CD4-positive, alpha-beta T cell treated with Interleukin-15 for 1 hour (primary cell): Measurements from ENCODE around the gene LEFTY2.
"Not testable (repeated sequence)": the region's sequence is repeated elsewhere in the genome, so short reads cannot be mapped to it uniquely, and the experiment has no call there.

Experiments
- DNase-seq: peaks from one replicate; pipeline ENCODE4 v3.0.0-alpha.2; 2020

Gene LEFTY2

DNA sequence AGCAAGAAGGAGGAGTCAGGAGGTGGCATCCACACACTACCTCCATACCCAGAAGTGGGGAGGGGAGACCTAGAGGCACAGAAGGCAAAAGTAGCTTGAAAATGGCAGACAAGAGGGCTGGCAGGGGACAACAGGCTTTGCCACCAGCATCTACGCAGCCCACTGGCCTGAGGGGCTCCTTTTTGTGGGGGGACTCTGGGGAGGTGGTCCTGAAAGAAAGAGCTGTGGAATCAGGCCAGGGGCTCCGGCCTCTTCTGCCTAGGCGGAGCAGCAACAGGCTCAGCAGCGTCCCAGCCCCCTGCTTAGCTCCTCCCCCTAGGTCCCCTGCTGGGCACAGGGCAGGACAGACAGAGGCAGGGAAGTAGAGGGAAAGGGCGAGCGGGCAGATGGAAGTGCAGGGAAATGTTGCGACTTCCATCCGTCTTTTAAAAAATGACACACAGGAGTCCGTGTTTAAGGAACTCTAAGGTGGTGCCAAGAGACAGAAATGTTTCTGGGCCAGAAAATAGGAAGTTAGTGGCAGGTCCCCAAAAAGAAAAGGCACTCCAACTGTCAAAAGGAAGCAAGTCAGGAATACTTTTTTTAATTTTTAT, 10.0 kb upstream of the LEFTY2 start:
- DNase-seq, result no peak

DNA sequence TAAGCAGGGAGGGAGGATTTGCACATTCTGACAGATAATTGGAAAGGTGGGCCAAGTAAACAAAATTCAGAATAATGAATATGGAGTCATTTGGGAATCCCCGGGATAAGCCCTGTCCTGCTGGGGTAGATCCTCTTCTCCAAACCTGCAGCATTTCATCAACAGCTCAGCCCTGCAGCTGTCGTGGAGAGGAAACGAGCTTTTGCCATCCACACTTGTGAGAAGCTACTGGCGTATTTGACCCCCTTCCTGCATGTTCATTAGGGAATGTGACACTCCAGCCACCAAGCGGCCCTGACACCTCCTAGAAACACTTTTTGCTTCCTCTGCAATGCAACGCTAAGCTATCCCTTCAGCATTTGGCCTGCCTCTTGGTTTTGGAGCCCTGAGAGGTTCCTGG, 8.0 kb upstream of the LEFTY2 start:
- DNase-seq, result no peak

DNA sequence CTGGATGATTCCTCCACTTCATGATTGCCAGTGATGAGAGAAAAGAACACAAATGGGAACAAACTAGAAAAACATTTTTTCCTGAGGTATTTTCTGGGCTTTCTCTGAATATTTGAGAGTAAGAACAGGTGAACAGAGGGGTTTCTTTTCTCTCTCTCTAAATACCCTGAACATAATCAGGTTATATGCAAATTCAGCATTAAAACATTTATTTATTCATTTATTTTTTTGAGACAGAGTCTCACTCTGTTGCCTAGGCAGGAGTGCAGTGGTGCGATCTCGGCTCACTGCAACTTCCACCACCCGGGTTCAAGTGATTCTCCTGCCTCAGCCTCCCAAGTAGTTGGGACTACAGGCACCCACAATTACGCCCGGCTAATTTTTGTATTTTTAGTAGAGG, 5.8 kb upstream of the LEFTY2 start:
- DNase-seq, result no peak

DNA sequence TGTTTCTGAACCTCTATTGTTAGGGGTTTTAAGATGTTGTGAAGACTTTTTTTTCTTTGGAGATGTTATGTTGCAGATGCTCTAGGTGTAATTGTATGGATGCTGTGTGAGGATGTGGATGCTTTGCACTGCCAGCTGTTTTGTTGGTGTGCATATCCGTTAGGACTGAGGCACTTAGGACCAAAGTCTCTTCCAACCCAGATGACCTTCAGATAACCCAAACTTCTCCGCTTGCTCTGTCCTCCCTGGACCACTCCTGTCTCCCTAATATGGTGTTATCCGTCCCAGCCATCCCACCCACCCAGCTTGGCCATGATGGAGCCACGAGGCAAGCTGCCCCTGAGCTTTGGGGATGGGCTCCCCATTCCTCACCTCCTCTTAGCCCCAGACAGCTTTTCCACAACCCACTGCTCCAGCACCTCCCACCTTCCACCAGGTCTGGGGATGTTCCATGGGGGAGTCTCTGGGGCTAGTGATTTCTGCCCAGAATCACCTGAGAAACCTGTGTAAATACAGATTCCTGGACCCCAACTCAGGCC, 5.1 kb upstream of the LEFTY2 start:
- no peak for DNase-seq

DNA sequence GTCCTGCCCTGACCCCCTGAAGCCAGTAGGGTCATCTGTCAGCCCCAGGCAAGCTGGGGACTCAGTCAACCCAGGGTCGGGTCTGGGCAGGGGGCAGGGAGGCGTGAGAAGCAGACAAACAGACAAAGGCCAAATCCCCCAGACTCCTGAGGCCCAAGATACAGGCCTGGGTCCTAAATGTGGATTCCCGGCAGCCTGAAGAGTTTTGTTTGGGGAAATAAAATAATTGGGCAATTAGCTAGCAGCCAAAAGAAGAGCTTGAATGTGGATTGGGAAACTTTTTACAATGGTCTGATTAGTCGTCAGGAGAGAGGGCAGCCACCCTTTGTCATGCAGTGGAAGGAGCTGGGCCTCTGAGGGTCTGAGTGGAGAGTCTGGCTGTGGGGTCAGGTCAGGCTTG, 4.5 kb upstream of the LEFTY2 start:
- DNase-seq, result no peak

DNA sequence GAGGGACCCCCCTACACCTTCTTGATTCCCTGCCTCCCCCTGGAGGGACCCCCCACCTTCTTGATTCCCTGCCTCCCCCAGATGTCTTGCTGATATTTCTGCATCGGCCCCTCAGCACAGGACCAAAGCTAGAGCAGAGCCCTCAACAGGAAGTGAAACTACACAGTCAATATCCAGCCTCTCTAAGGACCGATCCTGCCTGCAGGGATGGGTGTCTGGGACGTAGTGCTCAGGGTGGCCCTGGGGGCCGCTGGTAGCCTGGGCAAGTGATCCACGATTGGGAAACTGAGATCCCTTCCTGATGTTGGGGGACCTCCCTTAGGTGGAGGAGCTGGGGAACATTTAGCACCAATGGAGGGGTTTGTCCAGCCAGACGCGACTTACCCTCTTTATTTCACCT, 3.9 kb upstream of the LEFTY2 start:
- no peak for DNase-seq

DNA sequence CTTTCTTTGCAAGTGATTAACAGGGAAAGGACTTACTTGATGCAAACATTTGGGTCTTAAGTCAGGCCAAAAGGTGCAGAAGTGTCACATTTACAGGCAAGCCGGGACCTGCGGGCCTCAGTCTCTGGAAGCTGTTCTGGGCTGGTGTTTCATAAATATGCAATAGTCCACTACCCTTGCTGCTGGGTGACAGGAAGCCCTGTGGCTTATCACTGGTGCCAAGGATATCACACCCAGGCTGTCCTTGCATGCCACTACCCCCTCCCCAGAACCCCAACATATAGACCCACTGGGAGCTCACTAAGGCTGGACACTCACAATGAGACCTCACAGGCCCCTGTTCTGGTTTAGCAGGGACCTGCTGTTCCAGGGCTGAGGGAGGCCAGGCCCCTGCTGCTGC, 3.4 kb upstream of the LEFTY2 start:
- no peak for DNase-seq

DNA sequence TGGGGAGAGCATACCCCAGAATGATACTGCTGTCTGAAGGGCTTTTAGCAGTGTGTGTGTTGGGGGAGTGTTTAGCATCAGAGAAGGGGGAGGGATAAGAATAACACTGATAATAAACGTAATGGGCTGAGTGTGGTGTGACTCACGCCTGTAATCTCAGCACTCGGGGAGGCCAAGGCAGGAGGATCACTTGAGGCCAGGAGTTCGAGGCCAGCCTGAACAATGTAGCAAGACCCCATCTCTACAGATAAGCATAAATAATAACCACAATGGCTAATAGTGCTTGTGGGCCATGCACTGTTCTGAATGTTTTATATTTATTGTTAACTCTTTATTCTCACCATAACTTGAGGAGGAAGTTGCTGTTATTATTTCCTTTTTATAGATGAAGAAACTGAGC, 2.6 kb upstream of the LEFTY2 start:
- no peak for DNase-seq

DNA sequence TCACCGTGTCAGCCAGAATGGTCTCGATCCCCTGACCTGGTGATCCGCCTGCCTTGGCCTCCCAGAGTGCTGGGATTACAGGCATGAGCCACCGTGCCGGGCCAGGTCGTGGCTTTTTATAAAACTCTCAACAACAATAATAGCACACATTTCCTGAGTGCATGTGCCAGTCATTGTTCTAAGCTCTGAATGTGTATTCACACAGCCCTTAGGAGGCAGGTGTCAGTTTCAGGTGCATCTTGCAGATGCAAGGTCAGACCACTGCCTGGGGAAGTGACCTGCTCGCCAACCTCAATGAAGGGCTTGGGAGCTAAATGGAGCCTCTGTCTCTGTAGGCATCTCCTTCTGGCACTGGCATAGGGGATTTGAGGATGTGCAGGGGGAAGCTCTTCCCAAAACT, 1.6 kb upstream of the LEFTY2 start:
- no peak for DNase-seq

DNA sequence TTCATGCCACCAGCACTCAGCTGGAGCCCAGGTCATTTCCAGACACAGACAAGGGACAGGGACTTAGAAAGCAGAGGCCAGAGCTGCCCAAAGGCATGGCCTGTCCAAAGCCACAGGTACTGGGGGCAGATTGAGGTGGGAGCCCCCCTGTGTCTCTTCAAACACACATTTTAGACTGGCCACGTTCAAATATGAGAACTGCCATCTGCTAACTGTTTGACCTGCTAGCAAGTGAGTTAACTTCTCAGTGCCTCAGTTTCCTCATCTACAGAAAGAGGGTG, 862 bp upstream of the LEFTY2 start:
- DNase-seq, result no peak

DNA sequence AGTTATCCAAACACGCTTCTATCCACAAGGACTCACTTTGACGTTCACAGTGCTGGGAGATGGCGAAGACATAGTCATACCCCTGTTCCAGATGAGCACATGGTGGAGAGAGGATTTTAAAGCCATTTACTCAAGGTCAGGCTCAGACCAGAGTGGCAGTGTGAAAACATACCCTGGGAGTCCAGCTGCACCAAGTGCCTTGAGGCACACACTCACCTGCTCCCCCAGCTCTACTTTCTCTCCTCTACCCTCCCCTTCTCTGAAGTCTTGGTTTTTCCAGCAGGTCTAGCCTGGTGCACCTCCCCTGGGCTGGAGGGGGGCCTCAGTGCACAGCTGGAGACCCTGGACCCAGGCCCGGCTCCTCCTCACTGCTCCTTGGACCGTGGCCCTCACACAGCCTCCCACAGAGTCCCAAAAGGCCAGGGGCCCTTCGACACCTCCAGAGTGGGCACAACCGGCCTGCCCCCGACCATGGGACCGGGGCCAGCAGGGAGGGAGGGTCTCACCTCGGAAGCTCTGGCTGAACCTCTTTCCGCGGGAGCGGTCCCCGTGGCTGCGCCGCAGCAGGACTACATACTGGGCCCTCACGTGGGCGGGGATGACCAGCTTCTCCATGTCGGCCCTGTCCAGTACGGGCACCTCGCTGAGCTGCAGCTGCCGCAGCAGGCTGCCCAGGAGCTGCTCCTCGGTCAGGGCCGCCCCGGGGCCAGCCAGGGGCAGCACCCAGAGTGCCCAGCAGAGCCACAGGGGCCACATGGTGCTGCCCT, 452 bp downstream of the LEFTY2 start:
- no peak for DNase-seq

DNA sequence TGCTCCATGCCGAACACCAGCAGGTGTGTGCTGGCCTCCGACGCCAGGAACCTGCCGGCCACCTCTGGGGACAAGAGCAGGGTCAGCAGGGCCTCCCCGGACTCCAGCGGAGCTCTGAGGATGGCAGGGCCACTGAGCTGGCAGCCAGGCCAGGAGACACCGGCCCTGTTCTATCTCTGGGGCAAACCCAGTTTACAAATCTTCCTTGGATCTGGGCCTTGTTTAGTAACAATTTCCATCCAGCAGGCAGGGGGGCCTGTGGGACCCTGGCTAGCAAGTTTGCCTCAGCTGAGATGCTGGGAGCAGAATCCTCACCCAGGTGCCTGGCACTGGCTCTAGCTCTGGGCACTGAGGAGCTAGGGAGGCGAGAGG, 1.1 kb downstream of the LEFTY2 start:
- DNase-seq, result not testable (repeated sequence)

DNA sequence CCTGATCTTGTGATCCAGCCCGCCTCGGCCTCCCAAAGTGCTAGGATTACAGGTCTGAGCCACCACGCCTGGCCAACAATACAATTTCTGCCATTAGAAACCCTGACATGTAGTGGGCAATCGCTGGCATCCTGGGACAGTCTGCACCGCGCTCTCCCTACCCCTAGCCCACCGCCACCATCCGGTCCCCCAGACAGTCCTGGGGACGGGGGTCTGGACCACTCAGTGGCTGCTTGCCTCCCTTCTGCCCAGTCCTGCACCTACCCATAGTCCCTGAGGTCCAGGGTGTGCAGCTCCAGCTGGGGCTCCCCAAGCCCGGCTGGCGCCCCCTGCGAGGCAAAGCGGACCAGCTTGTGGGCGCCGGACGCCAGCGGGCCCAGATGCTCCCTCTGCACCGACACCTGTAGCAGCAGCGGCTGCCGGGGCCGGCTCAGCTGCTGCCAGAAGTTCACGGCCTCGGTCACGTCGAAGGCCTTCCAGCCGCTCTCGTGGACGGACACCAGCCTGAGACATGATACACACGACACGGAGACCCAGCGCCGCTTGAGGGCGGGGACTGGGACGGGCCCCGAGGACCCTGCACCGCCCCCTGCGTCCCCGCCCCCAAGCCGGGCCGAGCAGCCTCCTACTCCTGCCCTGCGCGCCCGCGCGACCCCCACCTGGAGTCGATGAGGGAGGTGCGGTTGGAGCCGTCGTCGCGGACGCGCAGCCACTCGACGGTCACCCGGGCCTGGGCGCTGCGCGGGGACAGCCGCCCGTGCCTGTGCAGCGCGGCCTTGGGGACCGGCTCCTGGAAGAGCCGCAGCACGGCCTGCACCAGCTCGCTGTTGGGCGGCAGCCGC, 1.7 kb downstream of the LEFTY2 start:
- not testable (repeated sequence) for DNase-seq

DNA sequence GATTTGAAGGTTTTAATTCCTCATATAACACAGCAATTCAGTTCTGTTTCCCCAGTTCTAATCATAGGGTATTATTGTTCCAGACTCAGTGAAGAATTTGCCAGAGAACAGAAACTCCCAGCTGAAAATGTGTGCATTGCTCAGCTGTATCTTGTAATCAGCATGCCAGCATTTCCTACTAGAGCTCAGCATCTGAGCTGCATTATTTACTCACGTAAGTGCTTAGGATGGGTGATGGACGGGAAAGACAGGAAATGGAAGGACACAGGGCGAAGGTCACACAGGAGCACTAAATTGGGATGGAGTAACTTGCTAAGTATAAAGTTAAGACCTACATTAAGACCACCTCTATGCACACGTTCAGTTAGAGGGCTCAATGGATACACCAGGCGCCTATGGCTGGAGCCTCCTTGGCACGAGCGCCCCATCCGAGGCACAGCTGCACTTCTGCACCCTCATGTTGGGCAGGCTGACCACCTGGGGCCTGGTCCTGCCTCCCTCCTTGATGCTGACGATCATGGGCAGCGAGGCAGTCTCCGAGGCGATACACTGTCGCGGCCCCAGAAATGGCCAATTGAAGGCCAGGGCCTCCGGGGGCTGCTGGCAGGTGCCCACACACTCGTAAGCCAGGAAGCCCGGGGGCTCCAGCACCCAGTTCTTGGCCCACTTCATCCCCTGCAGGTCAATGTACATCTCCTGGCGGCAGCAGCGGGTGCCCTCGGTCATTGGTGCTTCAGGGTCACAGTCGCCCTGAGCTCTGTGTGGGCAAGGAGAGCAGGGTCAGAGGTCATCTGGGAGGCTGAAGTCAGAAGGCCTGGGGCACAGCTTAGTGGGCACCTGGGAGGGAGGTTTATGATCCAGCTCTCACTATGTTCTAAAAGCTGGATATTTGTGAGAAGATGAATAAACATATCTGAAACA, 3.7 kb downstream of the LEFTY2 start:
- no peak for DNase-seq

DNA sequence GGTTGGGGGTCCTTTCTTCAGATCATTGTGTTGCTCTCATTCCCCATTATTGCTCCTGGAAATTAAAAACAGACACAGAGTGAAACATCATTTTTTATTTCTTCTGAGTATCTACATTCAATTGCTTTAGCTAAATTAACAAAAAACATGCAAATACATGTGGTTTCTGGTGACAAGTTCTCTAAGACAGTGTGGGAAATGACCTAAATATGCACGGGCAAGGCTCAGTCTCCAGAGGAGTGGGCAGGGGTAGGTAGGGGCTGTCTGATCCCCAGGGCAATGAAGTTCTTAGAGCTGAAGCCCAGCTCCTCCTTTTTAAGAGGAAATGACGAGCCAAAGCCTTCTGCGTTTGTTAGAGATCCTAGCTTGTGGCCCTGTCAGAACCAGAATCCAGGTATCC, 4.5 kb downstream of the LEFTY2 start:
- no peak for DNase-seq

DNA sequence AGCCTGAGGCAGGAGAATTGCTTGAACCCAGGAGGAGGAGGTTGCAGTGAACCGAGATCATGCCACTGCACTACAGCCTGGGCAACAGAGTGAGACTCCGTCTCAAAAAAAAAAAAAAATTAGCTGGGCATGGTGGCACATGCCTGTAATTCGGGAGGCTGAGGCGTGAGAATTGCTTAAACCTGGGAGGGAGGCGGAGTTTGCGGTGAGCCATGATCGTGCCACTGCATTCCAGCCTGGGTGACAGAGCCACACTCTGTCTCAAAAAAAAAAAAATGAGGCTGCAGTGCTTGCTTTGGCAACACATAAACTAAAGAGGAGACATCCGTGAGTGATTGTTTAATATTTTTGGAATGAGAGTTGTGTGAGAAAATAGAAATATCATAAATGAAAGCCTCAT, 4.9 kb downstream of the LEFTY2 start:
- DNase-seq, result not testable (repeated sequence)

DNA sequence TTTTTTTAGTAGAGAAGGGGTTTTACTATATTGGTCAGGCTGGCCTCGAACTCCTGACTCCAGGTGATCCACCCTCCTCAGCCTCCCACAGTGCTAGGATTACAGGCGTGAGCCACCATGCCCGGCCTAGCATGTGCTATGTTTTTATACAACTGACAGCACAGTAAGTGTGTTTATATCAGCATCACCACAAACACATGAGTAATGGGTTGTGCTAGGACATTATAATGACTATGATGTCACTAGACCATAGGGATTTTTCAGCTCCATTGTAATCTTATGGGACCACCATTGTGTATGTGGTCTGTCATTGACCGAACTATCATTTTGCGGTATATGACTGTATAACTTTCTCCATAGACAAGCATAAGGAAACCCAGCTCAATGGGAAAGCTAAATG, 6.3 kb downstream of the LEFTY2 start:
- no peak for DNase-seq

DNA sequence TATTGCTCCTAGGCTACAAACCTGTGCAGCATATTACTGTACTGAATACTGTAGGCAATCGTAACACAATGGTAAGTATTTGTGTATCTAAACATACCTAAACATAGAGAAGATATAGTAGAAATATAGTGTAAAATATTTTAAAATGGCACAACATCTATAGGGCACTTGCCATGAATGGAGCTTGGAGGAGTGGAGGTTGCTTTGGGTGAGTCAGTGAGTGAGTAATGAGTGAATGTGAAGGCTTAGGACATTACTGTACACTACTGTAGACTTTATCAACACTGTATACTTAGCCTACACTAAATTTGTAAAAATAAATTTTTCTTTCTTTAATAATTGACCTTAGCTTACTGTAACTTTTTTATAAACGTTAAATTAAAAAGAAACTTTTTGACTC, 7.9 kb downstream of the LEFTY2 start:
- DNase-seq, result no peak

DNA sequence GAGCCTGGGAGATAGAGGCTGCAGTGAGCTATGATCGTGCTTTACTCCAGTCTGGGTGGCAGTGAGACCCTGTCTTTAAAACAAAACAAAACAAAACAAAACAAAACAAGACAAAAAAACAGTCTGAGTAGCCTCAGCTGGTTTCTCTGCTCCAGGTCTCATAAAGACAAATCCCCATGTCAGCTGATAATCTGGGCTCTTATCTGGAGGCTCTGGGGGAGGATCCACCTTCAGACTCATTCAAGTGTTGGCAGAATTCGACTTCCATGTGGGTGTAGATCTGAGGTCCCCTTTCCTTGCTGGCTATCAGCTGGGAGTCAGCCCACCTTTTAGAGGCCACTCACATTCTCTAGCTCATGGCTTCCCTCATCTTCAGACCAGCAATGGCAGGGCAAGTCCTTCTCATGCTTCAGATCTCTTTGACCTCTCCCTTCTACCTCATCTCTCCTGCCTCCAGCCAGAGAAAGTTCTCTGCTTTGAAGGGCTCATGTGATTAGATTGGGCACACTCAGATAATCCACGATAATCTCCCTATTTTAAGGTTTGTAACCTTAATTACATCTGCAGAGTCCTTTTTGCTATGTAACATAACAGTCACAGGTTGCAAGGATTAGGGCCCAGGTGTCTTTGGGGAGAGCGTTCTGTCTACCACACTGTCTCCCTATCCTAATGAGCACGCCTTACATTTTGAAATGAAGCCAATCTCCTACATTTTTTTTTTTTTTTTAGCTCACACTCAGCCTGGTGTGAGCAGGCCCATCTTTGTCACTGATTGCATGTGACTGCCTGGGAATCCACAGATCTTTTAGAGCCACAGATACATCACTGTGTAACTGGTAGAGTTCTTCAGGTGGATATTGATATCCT, 9.5 kb downstream of the LEFTY2 start:
- no peak for DNase-seq

DNA sequence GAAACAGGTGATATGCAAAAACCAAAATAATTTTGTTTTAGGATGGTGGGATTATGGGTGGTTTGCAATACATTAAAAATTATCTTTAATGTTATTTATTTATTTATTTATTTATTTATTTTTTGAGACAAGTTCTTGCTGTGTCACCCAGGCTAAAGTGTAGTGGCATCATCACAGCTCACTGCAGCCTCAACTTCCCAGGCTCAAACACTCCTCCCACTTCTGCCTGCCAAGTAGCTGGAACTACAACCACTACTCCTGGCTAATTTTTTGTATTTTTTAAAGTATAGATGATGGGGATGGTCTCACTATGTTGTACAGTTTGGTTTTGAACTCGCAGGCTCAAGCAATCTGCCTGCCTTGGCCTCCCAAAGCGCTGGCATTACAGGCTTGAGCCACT, 10.5 kb downstream of the LEFTY2 start:
- DNase-seq, result no peak

DNA sequence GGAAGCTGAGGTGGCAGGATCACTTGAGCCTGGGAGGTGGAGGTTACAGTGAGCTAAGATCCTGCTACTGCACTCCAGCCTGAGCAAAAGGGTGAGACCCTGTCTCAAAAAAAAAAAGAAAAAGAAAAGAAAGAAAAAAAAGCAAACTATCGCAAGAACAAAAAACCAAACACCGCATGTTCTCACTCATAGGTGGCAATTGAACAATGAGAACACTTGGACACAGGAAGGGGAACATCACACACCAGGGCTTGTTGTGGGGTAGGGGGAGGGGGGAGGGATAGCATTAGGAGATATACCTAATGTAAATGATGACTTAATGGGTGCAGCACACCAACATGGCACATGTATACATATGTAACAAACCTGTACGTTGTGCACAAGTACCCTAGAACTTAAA, 11.6 kb downstream of the LEFTY2 start:
- not testable (repeated sequence) for DNase-seq
